HepG2 (cell line): ENCODE data around the gene ASPRV1. TPM values are rescaled to one million over a fixed set of nuclear protein-coding genes. Genes with fewer than 3 reads are reported as not detected.

Experiments
- ATAD3A ChIP-seq: sonication (generic); formaldehyde crosslinking; IDR thresholded peaks from 2 replicates; pipeline ENCODE4 v1.4.0; 2020; ENCODE audit warnings: missing genetic modification reagents
- NFRKB ChIP-seq: fragments of 450-650 bp; IDR thresholded peaks from 2 replicates; pipeline ENCODE4 v1.6.1; 2017
- SCMH1 ChIP-seq: sonication (generic); formaldehyde crosslinking; IDR thresholded peaks from 2 replicates; pipeline ENCODE4 v1.9.0; 2021; ENCODE audit warnings: missing genetic modification reagents, mild to moderate bottlenecking, borderline replicate concordance
- SMYD3 ChIP-seq: sonication (generic); formaldehyde crosslinking; IDR thresholded peaks from 2 replicates; pipeline ENCODE4 v1.8.1; 2023; ENCODE audit warnings: mild to moderate bottlenecking, missing genetic modification reagents
- SP2 ChIP-seq: sonication (generic); formaldehyde crosslinking; IDR thresholded peaks from 2 replicates; pipeline ENCODE4 v1.5.1; 2020; ENCODE audit warnings: mild to moderate bottlenecking, missing genetic modification reagents
- TMF1 ChIP-seq: sonication (generic); formaldehyde crosslinking; IDR thresholded peaks from 2 replicates; pipeline ENCODE4 v1.8.1; 2022; ENCODE audit warnings: low read depth, missing genetic modification reagents
- ZBTB38 ChIP-seq: sonication (generic); formaldehyde crosslinking; IDR thresholded peaks from 2 replicates; pipeline ENCODE4 v1.5.1; 2020; ENCODE audit warnings: mild to moderate bottlenecking, missing genetic modification reagents
- ZFP90 ChIP-seq: sonication (generic); formaldehyde crosslinking; IDR thresholded peaks from 2 replicates; pipeline ENCODE4 v1.8.0; 2022; ENCODE audit warnings: missing genetic modification reagents, mild to moderate bottlenecking, inconsistent platforms, borderline replicate concordance
- ZNF121 ChIP-seq: sonication (generic); formaldehyde crosslinking; IDR thresholded peaks from 2 replicates; pipeline ENCODE4 v1.5.0; 2020; ENCODE audit warnings: mild to moderate bottlenecking, missing genetic modification reagents
- ZNF431 ChIP-seq: sonication (generic); formaldehyde crosslinking; IDR thresholded peaks from 2 replicates; pipeline ENCODE4 v1.9.0; 2022; ENCODE audit warnings: missing genetic modification reagents, low read depth, mild to moderate bottlenecking, borderline replicate concordance
- ZNF839 ChIP-seq: sonication (generic); formaldehyde crosslinking; IDR thresholded peaks from 2 replicates; pipeline ENCODE4 v1.4.0; 2020; ENCODE audit warnings: missing genetic modification reagents, mild to moderate bottlenecking, borderline replicate concordance
- polyA plus RNA-seq, 8 experiments: library from polyadenylated mRNA; depleted of rRNA in 3 of 8; stranded (reverse) in 7 of 8; unstranded in 1 of 8; fragments of >200 nt; fragmentation: Illumina TruSeq in 4 of 8; extraction: Trizol in 4 of 8; gene quantifications; 2 replicates each; pipeline versions ENCODE4 v1.2.1 to v1.2.3, GENCODE V29; 2011 to 2016; ENCODE audit warnings: low read depth in 4 of 8, missing spikeins in 1 of 8, mixed read lengths in 1 of 8; ENCODE audit not compliant: insufficient read depth in 1 of 8
- total RNA-seq, 5 experiments: library from RNA; depleted of rRNA; stranded (reverse); fragments of >200 nt; fragmentation: Illumina TruSeq; extraction: Trizol; gene quantifications; 2 replicates each; pipeline ENCODE4 v1.2.3, GENCODE V29; 2016; ENCODE audit warnings: low read depth in 1 of 5
- TF ChIP-seq, protein P1 (sequence below), 2 experiments: sonication (generic) in 1 of 2; formaldehyde crosslinking in 1 of 2; IDR thresholded peaks; 2 replicates each; pipeline versions ENCODE4 v1.4.0 to v1.6.1; 2018 to 2020; ENCODE audit warnings: missing genetic modification reagents in 2 of 2, borderline replicate concordance in 1 of 2, low read depth in 1 of 2, mild to moderate bottlenecking in 1 of 2, missing biosample characterization in 1 of 2
- TF ChIP-seq, protein P2 (sequence below): sonication (generic); formaldehyde crosslinking; conservative IDR thresholded peaks from 2 replicates; pipeline ENCODE4 v1.5.0; 2020; ENCODE audit warnings: missing genetic modification reagents
- TF ChIP-seq, protein P3 (sequence below): sonication (generic); formaldehyde crosslinking; conservative IDR thresholded peaks from 2 replicates; pipeline ENCODE4 v1.8.0; 2022; ENCODE audit warnings: mild to moderate bottlenecking, moderate library complexity, missing genetic modification reagents
- TF ChIP-seq, protein P4 (sequence below): sonication (generic); formaldehyde crosslinking; IDR thresholded peaks from 2 replicates; pipeline ENCODE4 v1.4.0; 2020; ENCODE audit warnings: missing genetic modification reagents
- TF ChIP-seq, protein P5 (sequence below): sonication (generic); formaldehyde crosslinking; IDR thresholded peaks from 2 replicates; pipeline ENCODE4 v1.5.0; 2020; ENCODE audit warnings: mild to moderate bottlenecking, missing genetic modification reagents

ASPRV1 gene
- total and polyA plus RNA-seq, 2 of the 13 experiments (the other 11 are each of a cell fraction or from before 2014, with no cell fraction given) = 0.40 to 0.48 TPM

DNA sequence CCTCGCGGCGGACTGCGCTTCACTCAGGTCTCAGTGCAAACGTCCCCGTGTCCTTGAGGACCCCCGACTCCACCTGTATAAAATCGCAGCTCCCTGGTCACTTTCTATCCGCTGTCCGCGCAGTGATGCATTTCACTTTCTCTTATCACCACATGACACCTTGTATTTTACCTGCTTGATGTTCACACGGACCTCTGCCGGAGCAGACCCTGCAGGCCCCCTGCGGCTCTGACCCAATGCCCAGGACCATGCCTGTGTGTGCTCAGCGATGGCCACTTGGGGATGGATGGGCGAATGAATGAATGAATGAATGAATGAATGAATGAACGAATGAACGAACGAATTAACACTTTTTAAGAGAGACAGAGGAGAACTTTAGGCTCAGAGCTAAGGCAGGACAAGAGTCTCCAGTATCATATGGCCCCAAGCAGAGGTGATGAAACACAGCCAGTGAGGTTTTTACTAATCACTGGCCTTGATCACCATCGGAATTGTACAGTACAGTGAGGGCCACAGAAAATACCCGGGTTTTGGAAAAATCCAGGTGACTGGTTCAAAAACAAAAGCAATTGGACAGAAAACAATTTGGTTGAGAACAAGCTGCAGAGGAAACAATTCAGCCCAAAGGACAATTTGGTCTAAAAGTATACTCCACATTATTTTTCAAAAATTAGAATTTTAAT, 12.3 kb downstream of the ASPRV1 start (continued):
- TF ChIP-seq ATAD3A (CRISPR knock-in tag) (no peak), ZFP90 (CRISPR knock-in tag) (no peak), ZNF839 (CRISPR knock-in tag) (no peak), ZNF431 (CRISPR knock-in tag) (no peak), SP2 (no peak), ZNF121 (CRISPR knock-in tag) (0 out of 2 replicates have a peak, but pooled peaks have one; percentile 64), NFRKB (no peak), TMF1 (CRISPR knock-in tag) (no peak), ZBTB38 (CRISPR knock-in tag) (0 out of 2 replicates have a peak, but pooled peaks have one; percentile 15), SCMH1 (CRISPR knock-in tag) (no peak), SMYD3 (CRISPR knock-in tag) (no peak)
- TF ChIP-seq, protein P1, sequence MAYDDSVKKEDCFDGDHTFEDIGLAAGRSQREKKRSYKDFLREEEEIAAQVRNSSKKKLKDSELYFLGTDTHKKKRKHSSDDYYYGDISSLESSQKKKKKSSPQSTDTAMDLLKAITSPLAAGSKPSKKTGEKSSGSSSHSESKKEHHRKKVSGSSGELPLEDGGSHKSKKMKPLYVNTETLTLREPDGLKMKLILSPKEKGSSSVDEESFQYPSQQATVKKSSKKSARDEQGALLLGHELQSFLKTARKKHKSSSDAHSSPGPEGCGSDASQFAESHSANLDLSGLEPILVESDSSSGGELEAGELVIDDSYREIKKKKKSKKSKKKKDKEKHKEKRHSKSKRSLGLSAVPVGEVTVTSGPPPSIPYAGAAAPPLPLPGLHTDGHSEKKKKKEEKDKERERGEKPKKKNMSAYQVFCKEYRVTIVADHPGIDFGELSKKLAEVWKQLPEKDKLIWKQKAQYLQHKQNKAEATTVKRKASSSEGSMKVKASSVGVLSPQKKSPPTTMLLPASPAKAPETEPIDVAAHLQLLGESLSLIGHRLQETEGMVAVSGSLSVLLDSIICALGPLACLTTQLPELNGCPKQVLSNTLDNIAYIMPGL (CRISPR knock-in tag; IDR thresholded peaks at IDR 0.05; ENCODE audit: borderline replicate concordance in 1 of 2, low read depth in 1 of 2) = 0 out of 4 replicates have a peak, but pooled peaks of 1 of the 2 experiments have one; percentile 15
- TF ChIP-seq, protein P2, sequence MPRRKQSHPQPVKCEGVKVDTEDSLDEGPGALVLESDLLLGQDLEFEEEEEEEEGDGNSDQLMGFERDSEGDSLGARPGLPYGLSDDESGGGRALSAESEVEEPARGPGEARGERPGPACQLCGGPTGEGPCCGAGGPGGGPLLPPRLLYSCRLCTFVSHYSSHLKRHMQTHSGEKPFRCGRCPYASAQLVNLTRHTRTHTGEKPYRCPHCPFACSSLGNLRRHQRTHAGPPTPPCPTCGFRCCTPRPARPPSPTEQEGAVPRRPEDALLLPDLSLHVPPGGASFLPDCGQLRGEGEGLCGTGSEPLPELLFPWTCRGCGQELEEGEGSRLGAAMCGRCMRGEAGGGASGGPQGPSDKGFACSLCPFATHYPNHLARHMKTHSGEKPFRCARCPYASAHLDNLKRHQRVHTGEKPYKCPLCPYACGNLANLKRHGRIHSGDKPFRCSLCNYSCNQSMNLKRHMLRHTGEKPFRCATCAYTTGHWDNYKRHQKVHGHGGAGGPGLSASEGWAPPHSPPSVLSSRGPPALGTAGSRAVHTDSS (CRISPR knock-in tag) = no peak
- TF ChIP-seq, protein P3, sequence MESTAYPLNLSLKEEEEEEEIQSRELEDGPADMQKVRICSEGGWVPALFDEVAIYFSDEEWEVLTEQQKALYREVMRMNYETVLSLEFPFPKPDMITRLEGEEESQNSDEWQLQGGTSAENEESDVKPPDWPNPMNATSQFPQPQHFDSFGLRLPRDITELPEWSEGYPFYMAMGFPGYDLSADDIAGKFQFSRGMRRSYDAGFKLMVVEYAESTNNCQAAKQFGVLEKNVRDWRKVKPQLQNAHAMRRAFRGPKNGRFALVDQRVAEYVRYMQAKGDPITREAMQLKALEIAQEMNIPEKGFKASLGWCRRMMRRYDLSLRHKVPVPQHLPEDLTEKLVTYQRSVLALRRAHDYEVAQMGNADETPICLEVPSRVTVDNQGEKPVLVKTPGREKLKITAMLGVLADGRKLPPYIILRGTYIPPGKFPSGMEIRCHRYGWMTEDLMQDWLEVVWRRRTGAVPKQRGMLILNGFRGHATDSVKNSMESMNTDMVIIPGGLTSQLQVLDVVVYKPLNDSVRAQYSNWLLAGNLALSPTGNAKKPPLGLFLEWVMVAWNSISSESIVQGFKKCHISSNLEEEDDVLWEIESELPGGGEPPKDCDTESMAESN (CRISPR knock-in tag) = 0 out of 2 replicates have a peak, but pooled peaks have one; percentile 16
- TF ChIP-seq, protein P4, sequence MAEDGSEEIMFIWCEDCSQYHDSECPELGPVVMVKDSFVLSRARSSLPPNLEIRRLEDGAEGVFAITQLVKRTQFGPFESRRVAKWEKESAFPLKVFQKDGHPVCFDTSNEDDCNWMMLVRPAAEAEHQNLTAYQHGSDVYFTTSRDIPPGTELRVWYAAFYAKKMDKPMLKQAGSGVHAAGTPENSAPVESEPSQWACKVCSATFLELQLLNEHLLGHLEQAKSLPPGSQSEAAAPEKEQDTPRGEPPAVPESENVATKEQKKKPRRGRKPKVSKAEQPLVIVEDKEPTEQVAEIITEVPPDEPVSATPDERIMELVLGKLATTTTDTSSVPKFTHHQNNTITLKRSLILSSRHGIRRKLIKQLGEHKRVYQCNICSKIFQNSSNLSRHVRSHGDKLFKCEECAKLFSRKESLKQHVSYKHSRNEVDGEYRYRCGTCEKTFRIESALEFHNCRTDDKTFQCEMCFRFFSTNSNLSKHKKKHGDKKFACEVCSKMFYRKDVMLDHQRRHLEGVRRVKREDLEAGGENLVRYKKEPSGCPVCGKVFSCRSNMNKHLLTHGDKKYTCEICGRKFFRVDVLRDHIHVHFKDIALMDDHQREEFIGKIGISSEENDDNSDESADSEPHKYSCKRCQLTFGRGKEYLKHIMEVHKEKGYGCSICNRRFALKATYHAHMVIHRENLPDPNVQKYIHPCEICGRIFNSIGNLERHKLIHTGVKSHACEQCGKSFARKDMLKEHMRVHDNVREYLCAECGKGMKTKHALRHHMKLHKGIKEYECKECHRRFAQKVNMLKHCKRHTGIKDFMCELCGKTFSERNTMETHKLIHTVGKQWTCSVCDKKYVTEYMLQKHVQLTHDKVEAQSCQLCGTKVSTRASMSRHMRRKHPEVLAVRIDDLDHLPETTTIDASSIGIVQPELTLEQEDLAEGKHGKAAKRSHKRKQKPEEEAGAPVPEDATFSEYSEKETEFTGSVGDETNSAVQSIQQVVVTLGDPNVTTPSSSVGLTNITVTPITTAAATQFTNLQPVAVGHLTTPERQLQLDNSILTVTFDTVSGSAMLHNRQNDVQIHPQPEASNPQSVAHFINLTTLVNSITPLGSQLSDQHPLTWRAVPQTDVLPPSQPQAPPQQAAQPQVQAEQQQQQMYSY (CRISPR knock-in tag) = peak; percentile 79; the same call in 1 of the 2 replicates
- TF ChIP-seq, protein P5, sequence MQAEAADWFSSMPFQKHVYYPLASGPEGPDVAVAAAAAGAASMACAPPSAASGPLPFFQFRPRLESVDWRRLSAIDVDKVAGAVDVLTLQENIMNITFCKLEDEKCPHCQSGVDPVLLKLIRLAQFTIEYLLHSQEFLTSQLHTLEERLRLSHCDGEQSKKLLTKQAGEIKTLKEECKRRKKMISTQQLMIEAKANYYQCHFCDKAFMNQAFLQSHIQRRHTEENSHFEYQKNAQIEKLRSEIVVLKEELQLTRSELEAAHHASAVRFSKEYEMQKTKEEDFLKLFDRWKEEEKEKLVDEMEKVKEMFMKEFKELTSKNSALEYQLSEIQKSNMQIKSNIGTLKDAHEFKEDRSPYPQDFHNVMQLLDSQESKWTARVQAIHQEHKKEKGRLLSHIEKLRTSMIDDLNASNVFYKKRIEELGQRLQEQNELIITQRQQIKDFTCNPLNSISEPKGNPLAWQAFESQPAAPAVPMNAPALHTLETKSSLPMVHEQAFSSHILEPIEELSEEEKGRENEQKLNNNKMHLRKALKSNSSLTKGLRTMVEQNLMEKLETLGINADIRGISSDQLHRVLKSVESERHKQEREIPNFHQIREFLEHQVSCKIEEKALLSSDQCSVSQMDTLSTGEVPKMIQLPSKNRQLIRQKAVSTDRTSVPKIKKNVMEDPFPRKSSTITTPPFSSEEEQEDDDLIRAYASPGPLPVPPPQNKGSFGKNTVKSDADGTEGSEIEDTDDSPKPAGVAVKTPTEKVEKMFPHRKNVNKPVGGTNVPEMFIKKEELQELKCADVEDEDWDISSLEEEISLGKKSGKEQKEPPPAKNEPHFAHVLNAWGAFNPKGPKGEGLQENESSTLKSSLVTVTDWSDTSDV (CRISPR knock-in tag) = no peak
